HG02678 (cell line): ENCODE results near the gene ZNF664.

Experiments used
- ATAC-seq: cut with Tn5 transposase; IDR thresholded peaks from one replicate; pipeline ENCODE4 v1.9.1; 2021; ENCODE audit warnings: mild to moderate bottlenecking, moderate library complexity; ENCODE audit not compliant: unreplicated experiment

ZNF664 gene

GRCh38 chr12:123957196-123957595, 15.8 kb upstream of the ZNF664 start:
- ATAC-seq = no peak

DNA sequence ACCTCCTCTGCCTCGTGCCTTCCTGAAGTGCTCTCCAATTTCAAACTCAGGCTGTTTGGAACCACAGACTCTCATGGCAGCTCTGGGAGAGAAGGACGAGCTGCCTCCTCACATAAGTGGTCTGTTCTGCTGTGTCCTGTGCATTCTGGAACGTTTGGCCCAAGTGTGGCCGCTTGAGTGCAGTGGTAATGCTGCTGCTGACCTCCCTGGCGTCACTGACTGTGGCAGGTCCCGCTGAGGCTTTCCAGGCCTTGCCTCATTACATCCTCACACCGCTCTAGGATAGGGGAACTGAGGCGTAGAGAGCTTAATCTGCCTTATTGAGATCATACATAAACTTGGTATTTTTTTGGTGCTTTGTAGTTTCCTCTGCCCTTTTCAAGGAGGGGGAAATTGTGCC, 14.6 kb upstream of the ZNF664 start:
- no peak for ATAC-seq

GRCh38 chr12:123958876-123959275, 14.1 kb upstream of the ZNF664 start:
- no peak for ATAC-seq

- no peak for ATAC-seq
Observed at GRCh38 chr12:123960029-123960735, 12.8 kb upstream of the ZNF664 start.

- ATAC-seq = no peak
Observed at GRCh38 chr12:123960856-123961255, 12.2 kb upstream of the ZNF664 start.

GRCh38 chr12:123961585-123962345, 11.2 kb upstream of the ZNF664 start:
- no peak for ATAC-seq

DNA sequence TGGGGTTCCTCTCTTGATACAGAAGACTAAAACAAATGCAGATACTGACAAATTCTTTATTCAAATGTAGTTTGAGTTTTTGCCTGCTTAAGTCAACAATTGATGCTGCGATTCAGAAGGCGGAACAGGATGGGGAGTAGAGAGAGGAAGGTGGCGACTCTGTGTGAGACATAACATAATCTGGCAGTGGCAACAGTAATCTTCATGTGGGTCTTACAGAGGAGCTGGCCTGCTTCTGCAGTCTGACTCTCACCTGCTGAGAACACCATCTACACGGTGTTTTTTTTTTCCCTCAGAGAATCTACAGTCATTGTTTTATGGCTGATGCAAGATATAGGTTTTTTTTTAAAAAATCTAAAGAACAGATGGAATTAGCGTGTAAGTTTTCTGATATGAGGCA, 10.5 kb upstream of the ZNF664 start:
- no peak for ATAC-seq

- no peak for ATAC-seq
Observed at GRCh38 chr12:123963821-123964220, 9.2 kb upstream of the ZNF664 start.

DNA sequence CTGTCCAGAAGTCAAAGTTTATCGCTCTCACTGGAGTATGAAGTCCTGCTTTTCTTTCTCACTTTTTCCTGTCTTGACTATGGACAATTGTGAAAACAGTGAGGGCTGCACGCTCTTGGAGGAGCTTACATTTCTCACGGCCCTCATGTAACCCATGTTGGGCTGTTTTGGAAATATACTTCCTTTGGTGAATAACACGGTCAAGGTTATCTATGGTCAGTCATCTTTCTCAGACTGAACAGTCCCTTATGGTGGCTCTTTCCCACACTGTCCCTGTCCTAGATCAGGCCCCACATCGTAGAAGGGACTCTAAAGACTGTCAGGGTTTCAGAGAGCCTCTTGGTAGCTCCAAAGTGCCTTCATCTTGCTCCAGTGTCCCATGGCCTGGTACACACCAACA, 7.6 kb upstream of the ZNF664 start:
- no peak for ATAC-seq

- no peak for ATAC-seq
Observed at GRCh38 chr12:123966596-123966995, 6.4 kb upstream of the ZNF664 start.

DNA sequence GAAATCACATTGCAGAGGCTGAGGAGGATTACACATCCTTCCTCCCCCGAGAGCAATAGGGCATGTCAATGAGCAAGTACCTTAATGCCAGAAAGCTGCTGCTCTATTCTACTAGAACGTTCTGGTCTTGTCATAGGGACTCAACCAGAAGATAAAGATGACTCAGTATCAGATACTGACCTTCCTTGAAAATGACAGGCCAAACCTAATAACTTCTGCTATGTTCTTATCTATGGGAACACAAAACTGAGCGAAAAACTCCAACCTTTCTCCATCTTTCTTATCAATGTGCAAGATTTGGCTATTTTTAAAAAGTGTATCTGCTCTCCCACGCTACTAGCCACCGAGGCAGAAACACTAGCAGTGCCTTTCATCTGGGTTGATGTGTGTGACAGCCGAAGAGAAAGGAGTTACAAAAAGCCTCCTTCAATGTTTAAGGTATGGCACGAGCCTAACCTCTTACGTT, 5.9 kb upstream of the ZNF664 start:
- no peak for ATAC-seq

DNA sequence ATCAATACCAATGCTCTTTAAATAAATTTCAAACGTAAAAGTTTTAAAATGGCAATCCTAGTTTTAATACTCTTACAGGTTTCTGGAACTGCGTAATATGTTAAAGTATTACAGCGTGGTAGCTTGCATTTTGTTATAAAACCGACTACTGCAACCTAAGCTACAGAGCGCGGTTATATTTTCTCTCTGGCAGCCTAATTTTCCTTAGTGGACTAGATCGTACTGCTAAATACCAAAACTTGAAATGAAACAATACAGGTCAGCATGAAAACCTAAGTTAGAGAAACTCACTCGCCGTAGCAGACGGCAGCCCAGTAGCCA, 1.6 kb upstream of the ZNF664 start:
- no peak for ATAC-seq

GRCh38 chr12:123971770-123972456, 1.1 kb upstream of the ZNF664 start:
- peak; percentile 9 for ATAC-seq

- peak; percentile 4 for ATAC-seq
Observed at GRCh38 chr12:123973552-123974341, 732 bp downstream of the ZNF664 start.

DNA sequence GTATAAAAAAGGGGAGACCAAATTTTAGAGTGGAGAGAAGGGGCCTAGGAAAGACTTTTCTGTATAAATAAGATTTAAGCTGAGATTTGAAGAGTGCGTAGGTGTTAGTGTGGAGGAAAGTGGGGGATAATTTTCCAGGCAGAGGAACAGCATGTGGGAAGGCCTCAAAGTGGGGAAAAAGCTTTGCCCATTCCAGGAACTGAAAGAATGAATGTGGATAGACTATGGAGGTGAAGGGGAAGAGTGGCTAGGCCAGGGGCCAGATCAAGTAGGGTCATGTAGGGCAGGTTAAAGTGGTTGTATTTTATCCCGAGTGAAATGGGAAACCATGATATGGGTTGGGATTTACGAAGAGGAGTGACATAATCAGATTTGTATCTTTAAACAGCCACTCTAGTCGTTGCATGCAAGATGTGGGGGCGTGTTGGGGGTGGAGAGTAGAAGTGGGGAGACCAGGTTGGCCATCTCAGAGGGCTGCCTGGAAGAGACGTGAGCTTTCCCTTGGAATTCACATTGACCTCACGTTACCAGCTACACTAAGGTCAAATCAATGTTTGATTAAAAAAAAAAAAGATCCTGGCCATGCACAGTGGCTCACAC, 3.3 kb downstream of the ZNF664 start:
- no peak for ATAC-seq

DNA sequence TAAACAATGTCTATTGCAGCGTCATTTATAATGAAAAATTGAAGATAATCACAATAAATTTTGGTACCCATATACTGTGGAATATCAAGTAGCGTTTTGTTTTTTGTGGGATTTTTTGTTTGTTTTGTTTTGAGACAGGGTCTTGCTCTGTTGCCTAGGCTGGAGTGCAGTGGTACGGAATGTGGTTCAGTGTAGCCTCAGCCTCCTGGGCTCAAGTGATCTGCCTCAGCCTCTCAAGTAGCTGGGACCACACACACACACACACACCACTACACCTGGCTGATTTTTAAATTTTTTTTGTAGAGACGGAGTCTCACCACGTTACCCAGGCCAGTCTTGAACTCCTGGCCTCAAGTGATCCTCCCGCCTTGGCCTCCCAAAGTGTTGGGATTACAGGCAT, 6.6 kb downstream of the ZNF664 start:
- no peak for ATAC-seq

DNA sequence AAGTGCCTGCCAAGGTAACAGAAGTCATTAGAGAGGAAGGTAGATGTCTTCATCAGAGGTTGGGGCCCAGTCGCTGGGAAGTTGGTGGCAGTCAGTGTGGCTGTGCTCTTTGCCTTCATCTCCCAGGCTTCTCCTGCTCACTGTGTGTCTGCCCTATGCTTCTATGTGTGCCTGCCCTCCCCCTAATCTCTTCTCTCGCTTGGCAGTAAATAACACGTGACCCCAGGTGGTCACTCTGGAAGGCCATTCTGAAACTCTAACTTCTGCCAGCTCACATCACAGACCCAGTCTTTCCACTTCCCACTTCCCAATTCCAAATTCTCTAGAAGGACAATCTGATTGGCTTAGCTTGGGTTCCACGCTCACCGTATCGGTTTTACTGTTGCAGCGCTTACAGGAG, 9.3 kb downstream of the ZNF664 start:
- ATAC-seq = no peak

DNA sequence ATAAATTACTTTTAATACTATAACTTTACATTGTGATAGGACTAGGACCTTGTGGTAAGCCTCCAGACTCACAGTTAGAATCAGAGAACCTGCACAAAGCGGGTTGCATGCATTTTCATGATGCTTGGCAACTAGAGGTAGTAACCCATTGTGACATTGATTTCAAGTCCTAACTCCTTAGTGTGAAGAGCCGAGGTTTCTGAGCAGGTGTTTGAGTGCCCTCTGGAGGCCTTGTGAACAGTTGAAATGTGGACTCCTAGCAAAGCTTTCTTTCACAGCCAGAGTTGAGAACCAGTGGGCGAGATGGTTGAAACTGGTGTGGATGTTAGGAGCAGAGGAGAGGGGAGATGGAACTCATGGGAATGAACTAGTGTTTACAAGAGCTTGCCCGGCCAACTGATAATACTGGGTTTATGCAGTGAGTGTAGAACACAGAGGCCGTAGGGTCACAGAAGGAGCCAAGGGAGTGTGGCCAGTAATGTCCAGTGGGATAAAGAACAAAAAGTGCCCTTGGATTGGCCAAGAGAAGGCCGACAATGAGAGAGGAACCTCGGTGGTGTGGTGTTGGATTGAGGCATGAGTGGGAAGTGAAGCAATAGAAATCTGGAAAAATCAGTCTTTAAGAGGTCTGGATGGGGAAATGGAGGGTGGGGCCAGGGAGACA, 10.9 kb downstream of the ZNF664 start:
- ATAC-seq = no peak

DNA sequence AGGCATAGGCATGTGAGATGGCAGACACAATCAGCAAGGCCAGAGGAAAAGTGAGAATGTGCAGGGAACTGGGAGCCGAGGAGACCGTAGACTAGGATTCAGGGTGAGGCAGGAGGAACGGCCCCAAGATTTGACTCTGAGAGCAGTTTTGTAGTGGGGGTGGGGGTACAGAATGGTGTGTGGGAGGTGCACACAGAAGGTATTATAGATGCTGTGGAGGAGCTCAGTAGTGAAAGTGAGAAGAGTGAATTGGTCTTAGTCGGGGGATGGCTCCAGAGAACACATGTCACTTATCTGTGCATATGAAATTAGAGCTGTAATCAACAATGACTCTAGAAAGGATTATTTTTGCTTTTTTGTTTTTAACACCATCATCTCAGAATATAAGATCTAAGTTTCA, 11.9 kb downstream of the ZNF664 start:
- no peak for ATAC-seq

DNA sequence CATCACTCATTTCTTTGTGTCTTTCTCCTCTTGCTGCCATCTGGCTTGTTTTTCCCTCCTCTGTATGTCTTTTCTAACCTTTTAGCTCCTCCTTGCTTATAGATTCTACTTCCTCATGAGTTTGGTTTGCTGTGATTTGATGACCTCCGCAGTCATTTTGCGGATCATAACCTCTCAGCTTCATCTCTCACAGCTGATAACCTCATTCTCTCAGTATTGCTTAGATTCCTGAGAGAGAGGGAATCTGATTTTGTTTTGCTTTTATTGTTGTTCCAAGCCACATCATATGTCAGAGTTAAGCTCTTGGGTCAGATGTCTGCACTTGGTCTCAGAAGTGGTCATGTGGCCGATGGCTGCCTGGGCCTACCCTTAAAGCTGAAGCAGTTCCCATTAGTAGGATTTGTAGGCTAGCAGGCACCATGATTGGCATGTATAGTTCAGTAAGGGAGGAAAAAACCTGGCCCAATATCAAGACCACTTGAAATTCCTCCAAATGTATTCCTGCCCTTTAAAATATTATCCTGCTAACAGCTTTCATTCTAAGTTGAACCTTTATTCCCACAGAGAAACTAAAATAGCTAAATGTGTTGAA, 13.5 kb downstream of the ZNF664 start:
- no peak for ATAC-seq
